A172 (cell line): ENCODE results near the gene KRT86. TPM values are rescaled to one million over a fixed set of nuclear protein-coding genes. Genes with fewer than 3 reads are reported as not detected.
A peak's percentile ranks its signal among the peaks of the same experiment; 100 is the strongest.
"Not testable (repeated sequence)": the region's sequence is repeated elsewhere in the genome, so short reads cannot be mapped to it uniquely, and the experiment has no call there.

Experiments
- DNase-seq: peaks from one replicate; pipeline ENCODE4 v3.0.0-alpha.2; 2015; ENCODE audit warnings: low spot score
- total RNA-seq: library from RNA; depleted of rRNA; stranded (reverse); fragments of >200 nt; shearing (Covaris generic); gene quantifications from 2 replicates; pipeline ENCODE4 v1.2.3, GENCODE V29; 2014

The KRT86 gene
- total RNA-seq, 1 experiment from 2014 or later = 1.6 TPM

GRCh38 chr12:52267699-52268098 lies 6.7 kb upstream of the KRT86 start:
- DNase-seq = no peak

DNA sequence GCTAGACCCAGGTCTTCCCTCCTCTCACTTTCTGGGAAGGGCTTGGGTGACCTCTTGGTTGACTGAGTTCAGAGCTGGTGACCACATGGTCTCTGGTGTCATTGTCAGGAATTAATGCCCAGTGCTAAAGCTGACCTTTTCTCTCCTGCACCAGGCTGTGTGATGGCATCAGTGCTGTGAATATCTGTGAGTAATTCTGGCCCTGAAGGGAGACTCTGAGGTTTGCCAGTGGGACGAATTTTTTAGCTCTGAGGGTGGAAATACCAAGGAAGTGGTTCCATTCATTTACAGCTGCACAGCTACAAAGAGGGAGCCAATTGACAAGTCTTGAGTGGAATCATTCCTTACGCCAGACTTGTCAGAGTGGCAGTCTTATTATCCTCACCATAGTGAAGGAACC lies 6.2 kb upstream of the KRT86 start:
- no peak for DNase-seq

DNA sequence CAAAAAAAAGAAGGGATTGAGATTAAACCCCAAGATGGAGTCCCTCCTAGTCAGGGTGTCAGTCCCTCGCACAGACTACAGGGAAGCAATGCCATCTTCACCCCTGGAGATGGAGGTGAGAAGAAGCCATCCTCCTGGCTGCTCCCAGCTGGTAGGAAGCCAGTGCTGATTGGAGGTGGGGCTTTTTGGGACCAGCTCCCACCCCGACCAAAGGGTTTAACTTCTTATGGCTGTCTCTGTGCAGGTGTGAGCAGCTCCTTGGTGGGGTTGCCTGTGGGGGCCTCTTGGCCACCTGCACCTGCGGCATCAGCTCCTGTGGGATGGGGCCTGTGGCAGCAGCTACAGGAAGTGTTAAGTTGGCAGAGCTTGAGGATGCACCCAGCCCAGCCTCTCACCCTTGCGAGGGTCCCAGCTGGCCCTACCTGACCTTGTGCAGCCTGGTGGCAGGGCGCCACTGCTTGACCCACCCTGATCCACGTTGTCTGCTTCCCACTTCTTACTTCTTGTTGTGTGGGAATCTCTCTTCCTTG lies 3.8 kb upstream of the KRT86 start:
- DNase-seq = no peak

DNA sequence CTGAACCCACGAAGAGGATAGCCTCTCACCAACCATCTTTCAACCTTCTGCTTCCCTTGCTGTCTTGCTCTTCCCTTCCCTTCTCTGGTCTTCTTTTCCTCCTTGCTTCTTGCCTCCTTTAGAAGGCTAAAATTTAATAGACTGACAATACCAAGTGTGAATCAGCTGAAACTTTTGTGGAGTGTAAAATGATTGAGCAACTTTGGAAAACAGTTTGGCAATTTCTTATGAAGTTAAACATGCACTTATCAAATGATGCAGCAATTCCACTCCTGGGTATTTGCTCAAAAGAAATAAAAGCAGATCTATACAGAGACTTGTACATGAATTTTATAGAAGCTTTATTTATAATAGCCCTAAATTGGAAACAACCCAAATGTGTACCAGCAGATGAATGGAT lies 3.3 kb upstream of the KRT86 start:
- DNase-seq = no peak

GRCh38 chr12:52275686-52276085 lies 1.2 kb downstream of the KRT86 start:
- DNase-seq = no peak

GRCh38 chr12:52277486-52278245 lies 3.2 kb downstream of the KRT86 start:
- DNase-seq = no peak

GRCh38 chr12:52278575-52279421 lies 4.4 kb downstream of the KRT86 start:
- DNase-seq = peak; percentile 59

DNA sequence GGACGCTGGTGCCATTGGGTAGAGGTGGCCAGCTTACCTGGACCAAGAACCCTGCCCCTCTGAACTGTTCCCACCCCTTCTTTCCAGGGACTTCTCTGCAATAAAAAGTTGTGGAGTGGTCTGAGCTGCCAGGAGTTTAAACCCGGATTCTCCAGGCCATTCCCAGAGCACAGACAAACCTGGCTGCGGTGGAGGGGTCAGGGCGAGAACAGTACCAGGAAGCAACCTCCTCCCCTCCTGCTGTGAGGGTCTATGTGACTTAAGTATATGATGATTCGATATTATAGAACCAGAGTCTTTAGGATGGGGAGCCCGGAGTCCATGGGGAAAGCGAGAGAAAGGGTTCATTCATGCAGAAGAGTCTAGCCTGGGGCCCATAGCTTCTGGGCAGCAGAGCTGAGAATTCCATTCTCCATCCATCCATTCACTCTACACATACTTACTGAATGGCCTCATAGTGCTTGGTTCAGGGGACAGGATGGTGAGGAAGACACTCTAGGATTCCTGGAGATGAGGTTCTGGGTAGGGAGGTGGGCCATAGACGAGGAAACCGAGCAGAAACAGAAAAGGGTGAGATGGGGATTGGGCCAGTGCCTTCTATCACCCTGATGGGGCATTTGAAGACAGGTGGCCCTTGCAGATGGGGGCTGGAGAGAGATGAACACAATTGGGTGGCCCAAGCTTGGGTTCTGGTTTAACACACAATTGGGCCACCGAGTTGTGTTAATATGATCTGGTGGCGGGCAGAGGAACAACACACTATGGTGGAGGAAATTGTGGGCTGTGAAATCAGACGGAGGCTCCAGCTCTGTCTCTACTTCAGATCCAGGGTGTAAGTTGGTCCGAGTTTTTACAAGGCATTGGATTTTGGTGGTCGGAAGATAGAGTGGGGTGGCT lies 5.2 kb downstream of the KRT86 start:
- no peak for DNase-seq

DNA sequence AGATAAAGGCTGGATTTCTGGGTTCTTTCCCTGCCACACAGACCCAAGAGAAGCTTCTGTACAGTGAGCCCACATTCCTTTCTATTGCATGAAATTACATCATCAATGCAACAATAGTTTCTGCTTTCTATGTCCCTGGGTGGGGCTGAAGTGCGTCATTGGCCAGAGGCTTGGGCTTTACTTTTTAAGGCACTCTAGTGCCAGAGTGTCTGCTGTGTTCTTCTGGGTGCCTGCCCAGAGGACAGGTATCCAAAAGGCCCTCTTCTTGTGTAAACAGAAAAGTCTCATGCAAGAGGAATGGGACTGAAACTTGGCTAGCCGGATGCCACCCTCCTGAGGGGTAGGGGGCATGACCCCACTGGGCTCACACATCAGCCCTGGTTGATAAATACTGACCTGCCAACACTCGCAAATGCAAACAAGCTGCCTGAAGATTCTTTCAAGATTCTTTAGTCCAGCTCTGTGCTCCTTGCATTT lies 5.9 kb downstream of the KRT86 start:
- DNase-seq = peak; percentile 97

- DNase-seq = peak; percentile 98
Observed at GRCh38 chr12:52280796-52281560, 6.5 kb downstream of the KRT86 start.

- DNase-seq = no peak
Observed at GRCh38 chr12:52284562-52285171, 10.2 kb downstream of the KRT86 start.

DNA sequence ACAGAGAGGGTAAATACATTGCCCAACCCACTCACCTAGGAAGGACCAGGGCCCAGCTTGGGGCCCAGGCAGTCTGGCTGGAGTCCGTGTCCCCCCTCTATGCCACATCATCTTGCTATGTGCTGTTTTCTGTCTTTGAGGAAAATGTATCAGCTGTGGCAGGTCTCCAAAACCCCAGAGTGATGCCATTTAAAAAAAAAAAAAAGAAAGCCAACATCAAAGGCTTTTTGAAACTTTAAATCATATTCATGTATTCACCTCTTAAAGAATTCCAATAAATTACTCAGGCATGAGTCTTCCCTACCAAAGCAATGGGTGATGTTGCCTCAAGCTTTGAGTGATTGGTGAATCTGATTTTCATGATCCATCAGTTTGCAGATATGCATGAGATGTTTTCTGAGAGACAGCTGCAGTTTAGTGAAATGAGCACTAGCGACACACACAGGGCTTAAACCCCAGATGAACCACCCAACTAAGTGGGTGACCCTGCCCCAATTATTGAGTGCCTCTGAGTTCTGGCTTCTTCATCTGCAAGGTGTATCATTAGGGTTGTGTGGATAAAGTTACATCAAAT lies 10.8 kb downstream of the KRT86 start:
- peak; percentile 73 for DNase-seq

DNA sequence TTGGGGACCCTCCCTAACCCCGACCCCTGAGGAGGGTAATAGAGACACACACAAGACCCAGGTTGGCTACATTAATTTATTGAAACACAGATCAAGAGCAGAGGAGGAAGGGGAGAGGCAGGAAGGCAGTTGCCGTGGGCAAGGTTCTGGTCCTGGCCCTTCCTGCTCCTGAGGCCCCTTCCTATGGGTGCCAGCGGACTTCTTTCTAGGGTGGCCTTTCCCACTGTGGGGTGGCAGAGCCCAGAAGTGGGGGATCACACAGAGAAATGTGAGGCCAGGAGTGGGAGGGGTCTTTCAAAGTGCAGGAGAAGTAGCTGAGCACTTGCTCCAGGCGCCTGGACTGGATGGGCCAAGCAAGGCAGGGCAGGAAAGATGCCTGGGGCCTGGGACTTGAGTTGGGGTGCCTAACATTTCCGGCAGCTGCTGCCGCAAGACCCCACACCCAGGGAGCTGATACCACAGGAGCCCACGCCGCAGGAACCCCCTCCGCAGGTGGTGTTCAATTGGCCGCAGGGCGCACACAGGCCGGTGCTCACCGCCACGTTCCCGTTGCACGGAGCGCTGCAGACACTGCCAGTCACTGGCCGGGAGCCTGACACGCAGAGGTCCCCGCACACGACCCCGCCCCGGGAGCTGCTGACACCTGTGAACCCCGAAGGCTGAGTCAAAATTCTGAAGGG lies 11.5 kb downstream of the KRT86 start:
- DNase-seq = no peak

DNA sequence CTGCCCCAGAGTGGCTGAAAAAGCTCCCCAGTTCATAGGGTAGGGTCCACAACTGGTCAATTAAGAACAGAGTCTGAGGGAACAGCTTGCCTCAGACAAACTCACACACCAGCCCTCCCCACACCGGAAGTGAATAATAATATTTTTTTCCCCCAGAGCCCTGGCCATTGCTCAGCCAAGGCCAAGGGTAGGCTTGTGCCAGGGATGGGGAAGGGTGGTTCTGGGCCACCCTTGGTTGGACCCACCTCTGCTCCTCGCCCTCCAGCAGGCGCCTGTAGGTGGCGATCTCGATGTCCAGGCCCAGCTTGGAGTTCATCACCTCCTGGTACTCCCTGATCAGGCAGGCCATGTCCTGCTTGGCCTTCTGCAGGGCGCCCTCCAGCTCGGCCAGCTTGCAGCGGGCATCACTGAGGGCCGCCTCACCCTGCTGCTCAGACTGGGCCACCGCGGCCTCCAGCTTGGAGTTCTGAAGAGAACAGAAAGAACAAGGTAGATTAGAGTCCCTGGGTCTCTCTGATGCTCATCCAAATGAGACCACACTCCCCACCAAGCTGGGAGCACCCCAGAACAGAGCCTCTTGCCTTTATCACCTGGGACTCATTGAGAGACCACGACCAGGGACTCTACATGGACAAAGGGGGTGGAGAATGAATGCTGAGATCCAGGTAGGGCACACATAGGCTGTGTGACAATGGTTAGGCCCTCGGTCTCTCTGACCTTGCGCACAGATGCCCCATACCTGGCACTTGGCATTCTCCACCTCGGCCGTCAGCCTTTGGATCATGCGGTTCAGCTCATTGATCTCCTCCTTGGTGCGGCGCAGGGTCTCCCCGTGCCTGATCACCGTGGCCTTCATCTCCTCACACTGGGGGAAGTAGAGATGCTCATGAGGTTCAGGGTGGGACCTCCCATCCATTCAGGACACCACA lies 12.7 kb downstream of the KRT86 start:
- not testable (repeated sequence) for DNase-seq

- peak; percentile 77 for DNase-seq
Observed at GRCh38 chr12:52287816-52288805, 13.7 kb downstream of the KRT86 start.

DNA sequence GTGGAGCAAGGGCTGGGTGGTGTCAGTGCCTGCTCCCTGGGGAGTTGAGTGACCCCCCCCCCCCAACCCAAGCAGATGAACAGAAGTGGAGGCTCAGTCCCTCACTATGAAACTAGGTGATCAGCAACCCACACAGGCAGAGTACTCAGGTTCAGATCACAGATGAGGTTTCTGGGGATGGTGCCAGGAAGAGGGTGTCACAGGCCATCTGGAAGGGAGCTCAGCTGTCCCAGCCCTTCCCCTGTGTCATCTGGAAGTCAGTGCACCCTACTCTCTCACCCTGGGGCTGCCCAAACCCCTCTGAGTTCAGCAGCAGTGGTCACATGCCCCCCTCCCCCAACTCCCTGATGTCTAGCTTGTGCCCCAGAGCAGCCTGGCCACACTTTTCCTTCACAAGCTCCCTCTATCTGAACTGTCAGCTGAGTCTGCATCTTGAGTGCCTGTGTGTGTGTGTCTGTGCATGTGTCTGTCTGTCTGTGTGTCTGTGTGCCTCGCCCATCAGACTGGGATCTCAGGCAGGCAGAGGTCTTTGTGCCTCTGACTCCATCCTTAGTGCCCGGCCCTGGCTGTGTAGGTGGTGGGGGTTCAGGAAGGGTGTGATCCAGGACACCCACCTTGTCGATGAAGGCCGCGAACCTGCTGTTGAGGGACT lies 16.2 kb downstream of the KRT86 start:
- not testable (repeated sequence) for DNase-seq
